Neuron (in vitro differentiated cells): Measurements from ENCODE around the gene DDX20.

ENCODE experiments used
- H2AFZ ChIP-seq: one replicate; pipeline ENCODE4 v1.6.1; 2013; ENCODE audit warnings: low read depth, mild to moderate bottlenecking, inconsistent platforms, low read length, moderate library complexity
- H3K27me3 ChIP-seq: one replicate; pipeline ENCODE4 v1.6.1; 2013; ENCODE audit warnings: low read length; ENCODE audit not compliant: insufficient read depth
- H3K36me3 ChIP-seq: one replicate; pipeline ENCODE4 v1.6.1; 2013; ENCODE audit warnings: low read length; ENCODE audit not compliant: insufficient read depth
- H3K4me1 ChIP-seq: one replicate; pipeline ENCODE4 v1.6.1; 2013; ENCODE audit warnings: low read length; ENCODE audit not compliant: insufficient read depth
- H3K4me3 ChIP-seq: 2 replicates; pipeline ENCODE4 v1.5.1; 2013; ENCODE audit warnings: mild to moderate bottlenecking, low read length, moderate library complexity
- H3K9me3 ChIP-seq: one replicate; pipeline ENCODE4 v1.6.1; 2013; ENCODE audit warnings: low read length

The DDX20 gene

DNA sequence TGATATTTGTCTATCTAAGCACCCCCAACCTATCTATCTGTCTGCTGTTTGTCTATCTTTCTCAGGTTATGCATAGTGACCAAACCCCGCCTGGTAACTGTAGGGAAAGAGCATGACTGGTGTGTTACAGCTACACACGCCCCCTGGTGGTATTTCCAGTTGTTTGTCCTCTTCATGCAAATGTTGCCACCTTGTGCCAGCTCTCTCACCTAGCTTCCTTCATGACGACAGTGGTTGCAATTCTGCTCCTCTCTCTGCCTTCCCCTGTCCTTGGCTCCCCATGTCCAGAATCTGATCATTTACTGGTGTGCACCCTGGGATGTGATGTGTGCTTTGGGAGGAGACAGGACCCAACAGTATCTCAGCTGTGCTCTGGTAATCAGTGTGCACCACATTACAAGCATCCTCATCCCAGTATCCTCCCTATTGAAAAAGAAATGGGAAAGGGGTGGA, 8.4 kb upstream of the DDX20 start:
- Histone ChIP-seq H3K36me3 (no peaks in the 10 kb centered on the region), H3K4me1 (peaks cover 17% of the 10 kb centered on the region), H2AFZ (no peak overlapping the region), H3K27me3 (no peaks in the 10 kb centered on the region), H3K4me3 (no peak overlapping the region), H3K9me3 (no peaks in the 10 kb centered on the region)

GRCh38 chr1:111747947-111748346, 7.8 kb upstream of the DDX20 start:
- Histone ChIP-seq H3K27me3 (no peaks in the 10 kb centered on the region), H3K4me1 (peaks cover 14% of the 10 kb centered on the region), H3K36me3 (no peaks in the 10 kb centered on the region), H3K9me3 (no peaks in the 10 kb centered on the region), H3K4me3 (no peak overlapping the region), H2AFZ (no peak overlapping the region)

GRCh38 chr1:111749628-111750027, 6.1 kb upstream of the DDX20 start:
- peaks cover 18% of the 10 kb centered on the region for H3K4me1 ChIP-seq
- no peak overlapping the region for H2AFZ ChIP-seq
- no peaks in the 10 kb centered on the region for H3K36me3 ChIP-seq
- no peaks in the 10 kb centered on the region for H3K27me3 ChIP-seq
- H3K9me3 ChIP-seq, result no peaks in the 10 kb centered on the region
- no peak overlapping the region for H3K4me3 ChIP-seq

DNA sequence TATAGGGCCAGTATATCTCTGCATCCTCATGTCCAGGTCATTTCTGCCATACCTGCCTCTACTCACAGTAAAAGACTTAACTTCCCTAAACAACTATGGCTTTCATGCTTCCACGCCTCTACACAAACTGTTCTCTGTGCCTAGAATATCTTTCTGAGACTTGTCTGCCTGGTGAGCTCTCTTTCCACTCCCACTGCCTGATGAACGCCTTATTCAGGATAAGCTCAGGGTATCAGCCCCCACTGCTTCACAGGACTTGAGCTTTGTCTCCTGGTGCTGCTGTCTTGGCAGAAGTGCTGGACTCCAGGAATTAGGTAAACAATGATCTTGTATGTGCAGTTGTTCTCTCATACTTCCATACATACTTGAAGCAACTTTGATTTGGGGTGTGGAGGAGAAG, 4.8 kb upstream of the DDX20 start:
- Histone ChIP-seq H3K4me3 (no peak overlapping the region), H3K27me3 (no peaks in the 10 kb centered on the region), H2AFZ (no peak overlapping the region), H3K36me3 (no peaks in the 10 kb centered on the region), H3K4me1 (peaks cover 21% of the 10 kb centered on the region), H3K9me3 (no peaks in the 10 kb centered on the region)

DNA sequence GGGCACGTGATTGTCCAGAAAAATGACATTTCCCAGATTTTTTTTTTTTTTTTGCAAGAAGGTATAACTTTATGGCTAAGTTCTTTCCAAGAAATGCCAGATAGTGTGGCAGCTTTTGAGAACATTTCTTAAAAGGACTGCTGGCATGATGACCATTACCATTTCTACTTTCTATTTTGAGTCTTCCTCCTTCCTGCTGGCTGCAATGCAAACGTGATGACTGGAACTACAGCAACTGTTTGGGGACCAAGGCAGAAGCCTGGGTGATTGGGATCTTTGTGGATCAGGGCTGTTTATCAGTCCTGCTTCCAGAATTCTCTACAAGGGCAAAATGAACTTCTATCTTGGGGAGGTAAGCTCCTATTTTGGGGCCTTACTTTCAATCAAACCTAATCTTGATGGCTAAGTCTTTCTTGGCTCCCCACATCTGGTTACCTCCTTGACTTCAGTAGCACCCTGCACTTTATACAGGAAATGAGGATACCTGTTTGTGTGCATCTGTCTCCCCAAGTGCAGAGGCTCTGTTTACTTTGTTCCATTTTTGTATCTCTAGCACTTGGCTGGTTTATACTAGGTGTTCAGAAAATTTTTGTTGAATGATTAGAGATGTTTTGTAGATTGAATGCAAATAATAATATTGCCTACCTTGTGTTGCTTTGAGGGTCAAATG, 3.7 kb upstream of the DDX20 start:
- Histone ChIP-seq H3K4me1 (peaks cover 29% of the 10 kb centered on the region), H3K4me3 (no peak overlapping the region), H2AFZ (no peak overlapping the region), H3K27me3 (no peaks in the 10 kb centered on the region), H3K9me3 (no peaks in the 10 kb centered on the region), H3K36me3 (peaks cover 1% of the 10 kb centered on the region)

GRCh38 chr1:111754984-111755330, 744 bp upstream of the DDX20 start:
- H3K4me3 ChIP-seq, result peak overlapping the region; percentile 79
- peak overlapping the region; percentile 65 for H2AFZ ChIP-seq
- H3K36me3 ChIP-seq, result peaks cover 23% of the 10 kb centered on the region
- no peaks in the 10 kb centered on the region for H3K9me3 ChIP-seq
- peaks cover 18% of the 10 kb centered on the region for H3K4me1 ChIP-seq
- H3K27me3 ChIP-seq, result no peaks in the 10 kb centered on the region

- Histone ChIP-seq H3K4me1 (peaks cover 18% of the 10 kb centered on the region), H3K9me3 (no peaks in the 10 kb centered on the region), H3K27me3 (no peaks in the 10 kb centered on the region), H3K36me3 (peaks cover 34% of the 10 kb centered on the region), H3K4me3 (peak overlapping the region; percentile 79), H2AFZ (peak overlapping the region; percentile 59)
Measured at GRCh38 chr1:111756124-111756513, 418 bp downstream of the DDX20 start.

GRCh38 chr1:111758373-111758772, 2.7 kb downstream of the DDX20 start:
- H3K27me3 ChIP-seq, result no peaks in the 10 kb centered on the region

GRCh38 chr1:111761717-111762116, 6.0 kb downstream of the DDX20 start:
- no peaks in the 10 kb centered on the region for H3K9me3 ChIP-seq
- H2AFZ ChIP-seq, result no peak overlapping the region
- peaks cover 6% of the 10 kb centered on the region for H3K4me1 ChIP-seq
- peaks cover 85% of the 10 kb centered on the region for H3K36me3 ChIP-seq
- H3K27me3 ChIP-seq, result no peaks in the 10 kb centered on the region
- H3K4me3 ChIP-seq, result no peak overlapping the region

More at GRCh38 chr1:111758373-111758772, 2.7 kb downstream of the DDX20 start:
- Histone ChIP-seq H2AFZ (no peak overlapping the region), H3K4me1 (peaks cover 18% of the 10 kb centered on the region), H3K9me3 (no peaks in the 10 kb centered on the region), H3K36me3 (peaks cover 56% of the 10 kb centered on the region), H3K4me3 (no peak overlapping the region)

DNA sequence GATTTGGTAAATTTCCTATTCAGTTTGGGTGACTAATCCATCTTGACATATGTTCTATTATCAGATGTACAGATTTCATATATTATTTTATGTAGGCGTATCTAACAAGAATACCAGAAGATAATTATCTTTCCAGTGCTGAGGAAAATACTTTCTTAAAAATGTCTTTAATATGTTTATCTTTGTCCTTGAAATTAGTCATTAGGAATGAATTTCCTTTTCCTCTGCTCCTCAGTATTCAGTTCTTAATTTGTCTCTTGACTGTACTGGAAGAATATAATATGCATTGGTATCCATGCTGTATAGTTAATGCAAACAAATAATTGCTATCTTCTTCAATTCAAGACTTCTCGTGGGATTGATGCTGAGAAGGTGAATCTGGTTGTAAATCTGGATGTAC, 6.6 kb downstream of the DDX20 start:
- no peak overlapping the region for H3K4me3 ChIP-seq
- H3K9me3 ChIP-seq, result no peaks in the 10 kb centered on the region
- no peaks in the 10 kb centered on the region for H3K27me3 ChIP-seq
- no peak overlapping the region for H2AFZ ChIP-seq
- no peaks in the 10 kb centered on the region for H3K4me1 ChIP-seq
- H3K36me3 ChIP-seq, result peaks cover 87% of the 10 kb centered on the region

- Histone ChIP-seq H3K4me3 (no peak overlapping the region), H3K36me3 (peaks cover 52% of the 10 kb centered on the region), H2AFZ (no peak overlapping the region), H3K4me1 (no peaks in the 10 kb centered on the region), H3K27me3 (no peaks in the 10 kb centered on the region), H3K9me3 (no peaks in the 10 kb centered on the region)
Measured at GRCh38 chr1:111768023-111768422, 12.3 kb downstream of the DDX20 start.

GRCh38 chr1:111768625-111769024, 12.9 kb downstream of the DDX20 start:
- no peaks in the 10 kb centered on the region for H3K9me3 ChIP-seq
- no peaks in the 10 kb centered on the region for H3K27me3 ChIP-seq
- H3K36me3 ChIP-seq, result peaks cover 47% of the 10 kb centered on the region
- H3K4me1 ChIP-seq, result no peaks in the 10 kb centered on the region
- H2AFZ ChIP-seq, result no peak overlapping the region
- no peak overlapping the region for H3K4me3 ChIP-seq

DNA sequence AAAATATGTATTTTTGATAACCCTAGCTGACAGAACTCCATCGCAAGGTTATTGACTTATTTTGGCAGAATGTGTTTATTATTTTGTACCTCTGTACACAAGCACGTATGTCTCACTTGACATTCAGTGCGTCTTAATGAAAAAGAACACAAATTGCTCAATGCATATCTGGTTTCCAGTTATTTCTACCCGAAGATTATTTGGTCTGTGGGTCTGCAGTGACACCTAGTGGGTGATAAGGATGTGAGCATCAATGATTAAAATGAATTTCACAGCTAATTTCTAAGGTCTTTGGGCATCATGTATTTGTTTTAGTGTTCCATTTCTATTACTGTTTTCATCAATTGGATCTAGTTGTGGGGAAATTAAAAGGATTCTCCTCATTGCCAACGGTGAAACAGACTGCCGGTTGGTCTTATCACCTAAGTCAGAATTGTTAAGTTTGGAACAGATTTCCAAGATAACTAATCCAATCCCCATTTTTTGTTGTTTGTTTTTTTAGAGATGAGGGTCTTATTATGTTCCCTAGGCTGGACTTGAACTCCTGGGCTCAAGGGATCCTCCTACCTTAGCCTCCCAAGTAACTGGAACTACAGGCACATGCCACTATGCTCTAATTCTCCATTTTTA, 13.9 kb downstream of the DDX20 start:
- H3K36me3 ChIP-seq, result peaks cover 40% of the 10 kb centered on the region
- no peaks in the 10 kb centered on the region for H3K4me1 ChIP-seq
- no peak overlapping the region for H3K4me3 ChIP-seq
- no peaks in the 10 kb centered on the region for H3K9me3 ChIP-seq
- H2AFZ ChIP-seq, result no peak overlapping the region
- no peaks in the 10 kb centered on the region for H3K27me3 ChIP-seq

GRCh38 chr1:111770916-111771315, 15.2 kb downstream of the DDX20 start:
- H3K4me3 ChIP-seq, result no peak overlapping the region
- H3K9me3 ChIP-seq, result no peaks in the 10 kb centered on the region
- no peak overlapping the region for H2AFZ ChIP-seq
- H3K4me1 ChIP-seq, result peaks cover 2% of the 10 kb centered on the region
- H3K27me3 ChIP-seq, result no peaks in the 10 kb centered on the region
- H3K36me3 ChIP-seq, result peaks cover 28% of the 10 kb centered on the region
